ENCODE measurements around the gene ADARB1. TPM values are rescaled to one million over a fixed set of nuclear protein-coding genes. Genes with fewer than 3 reads are reported as not detected.

Gene ADARB1
- polyA plus RNA-seq, 4 donors = 1.1 to 8.3 (median 3.8) TPM

DNA sequence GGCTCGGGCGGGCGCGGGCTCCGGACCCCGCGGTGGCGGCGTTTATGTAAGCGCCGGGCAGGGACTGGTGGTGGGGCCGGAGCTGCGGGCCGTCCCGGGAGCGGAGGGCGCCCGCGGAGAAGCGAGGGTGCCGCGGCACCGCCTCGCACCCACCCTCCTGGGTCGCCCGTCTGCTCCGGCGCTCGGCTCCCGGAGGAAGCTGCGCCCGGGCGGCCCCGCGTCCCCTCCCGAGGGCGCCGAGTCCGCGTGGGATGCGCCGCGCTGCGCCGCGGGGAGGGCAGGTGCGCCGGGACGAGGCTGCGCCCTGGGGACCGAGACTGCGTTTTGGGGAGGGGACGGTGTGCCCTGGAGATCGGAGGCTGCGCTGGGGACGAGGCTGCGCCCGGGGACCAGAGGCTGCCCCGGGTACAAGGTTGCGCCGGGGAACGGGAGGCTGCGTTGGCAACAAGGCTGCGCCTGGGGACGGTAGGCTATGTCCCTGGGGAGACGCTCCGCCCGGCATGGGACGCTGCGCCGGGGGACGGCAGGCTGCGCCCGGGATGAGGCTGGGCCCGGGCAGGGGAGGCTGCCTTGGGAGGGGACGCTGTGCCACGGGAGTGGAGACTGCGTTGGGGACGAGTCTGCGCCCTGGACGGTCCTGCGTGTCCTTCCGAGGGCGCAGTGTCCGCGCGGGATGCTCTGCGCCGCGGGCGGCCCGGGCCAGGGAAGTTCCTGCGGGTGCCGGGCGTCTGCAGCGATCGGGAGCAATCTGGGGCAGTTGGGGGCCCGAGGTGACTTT, 627 bp downstream of the ADARB1 start:
- no peaks in the 10 kb centered on the region for H3K36me3 ChIP-seq (ENCODE audit: control insufficient read depth in 3 of 3, insufficient read depth in 2 of 3, low read depth in 1 of 3, low read length in 3 of 3)
- WGBS, 3 donors = 1% methylated on average over 71 to 98 of the region's 98 CpGs
- H3K4me3 ChIP-seq (ENCODE audit: low read depth in 1 of 3, low read length in 3 of 3) = peak overlapping the region; percentile 48 to 74 (median 66)
- no peaks in the 10 kb centered on the region for H3K9me3 ChIP-seq (ENCODE audit: control insufficient read depth in 2 of 2, insufficient read depth in 1 of 2, low read depth in 1 of 2, low read length in 1 of 2)
- peaks cover 0 to 8% (median 0%) of the 10 kb centered on the region in 3 donors for H3K27me3 ChIP-seq (ENCODE audit: control insufficient read depth in 3 of 3, insufficient read depth in 3 of 3, low read length in 3 of 3)
- peak overlapping the region in 1 of 3 donors; percentile 24 for H3K27ac ChIP-seq (ENCODE audit: low read depth in 1 of 3, low read length in 2 of 3)
- FAIRE-seq (no peak), DNase-seq (peak; percentile 14 to 65)
- peaks cover 0 to 2% (median 0%) of the 10 kb centered on the region in 3 donors for H3K4me1 ChIP-seq (ENCODE audit: control insufficient read depth in 3 of 3, insufficient read depth in 2 of 3, low read depth in 1 of 3, low read length in 2 of 3)

DNA sequence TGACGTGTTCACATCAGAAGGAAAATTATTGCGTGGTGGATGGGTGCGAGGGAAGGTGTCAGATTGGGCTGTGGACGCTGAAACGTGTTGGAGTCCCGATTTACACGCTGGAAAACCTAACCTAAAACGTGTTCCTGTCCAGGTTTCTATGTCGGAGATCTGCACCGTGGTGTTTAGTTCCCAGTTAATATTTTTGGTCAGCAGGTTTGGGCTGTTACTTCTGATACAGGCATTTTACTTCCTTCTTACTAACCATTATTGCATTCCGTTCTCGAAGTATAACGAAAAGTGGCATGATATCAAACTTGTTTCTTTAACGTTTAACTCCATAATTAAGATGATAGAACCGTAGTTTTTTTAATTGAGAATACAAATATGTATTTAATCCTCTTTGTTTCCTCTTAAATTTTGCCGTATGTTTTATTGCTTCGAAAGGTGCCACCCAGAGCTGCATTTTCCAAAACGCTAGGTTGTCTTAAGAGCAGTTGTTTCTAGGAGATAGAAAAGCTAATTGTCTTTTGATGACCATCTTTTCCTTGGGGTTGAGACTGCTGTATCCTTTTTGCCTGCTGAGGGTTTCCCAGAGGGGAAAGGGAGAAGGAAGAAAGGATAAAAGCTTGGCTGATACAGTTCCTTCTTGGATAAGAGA, 1.3 kb downstream of the ADARB1 start:
- WGBS, 3 donors = 23 to 41% (median 29%) methylated on average over 18 of the region's 18 CpGs
- H3K36me3 ChIP-seq (ENCODE audit: control insufficient read depth in 3 of 3, insufficient read depth in 2 of 3, low read depth in 1 of 3, low read length in 3 of 3) = no peaks in the 10 kb centered on the region
- peaks cover 0 to 2% (median 0%) of the 10 kb centered on the region in 3 donors for H3K4me1 ChIP-seq (ENCODE audit: control insufficient read depth in 3 of 3, insufficient read depth in 2 of 3, low read depth in 1 of 3, low read length in 2 of 3)
- DNase-seq (no peak), FAIRE-seq (no peak)
- peaks cover 0 to 8% (median 0%) of the 10 kb centered on the region in 3 donors for H3K27me3 ChIP-seq (ENCODE audit: control insufficient read depth in 3 of 3, insufficient read depth in 3 of 3, low read length in 3 of 3)
- peak overlapping the region; percentile 48 to 74 (median 66) for H3K4me3 ChIP-seq (ENCODE audit: low read depth in 1 of 3, low read length in 3 of 3)
- H3K27ac ChIP-seq (ENCODE audit: low read depth in 1 of 3, low read length in 2 of 3) = no peak overlapping the region
- no peaks in the 10 kb centered on the region for H3K9me3 ChIP-seq (ENCODE audit: control insufficient read depth in 2 of 2, insufficient read depth in 1 of 2, low read depth in 1 of 2, low read length in 1 of 2)

DNA sequence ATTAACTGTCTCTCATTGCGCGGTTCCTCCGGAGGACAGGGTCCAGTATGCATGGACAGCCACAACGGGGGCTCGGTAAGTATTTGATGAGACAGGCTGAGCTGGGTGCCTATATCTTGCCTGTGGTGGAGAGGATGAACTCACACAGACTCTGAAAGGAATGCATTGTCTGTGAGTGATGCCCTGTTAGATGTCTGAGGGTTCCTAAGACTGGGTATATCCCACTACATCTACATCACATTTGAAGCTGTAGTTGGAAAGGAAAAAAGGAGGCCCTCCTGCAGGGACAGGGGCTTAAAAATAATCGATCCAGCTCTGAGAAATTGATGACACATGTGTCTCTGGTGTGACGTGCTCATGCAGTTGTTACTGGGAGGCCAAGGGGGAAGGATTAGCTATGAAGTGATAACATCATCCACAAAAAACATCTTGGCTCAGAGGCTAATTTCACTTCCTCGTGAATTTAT, 1.9 kb downstream of the ADARB1 start:
- DNase-seq (no peak), FAIRE-seq (no peak)
- Histone ChIP-seq H3K27ac (ENCODE audit: low read depth in 1 of 3, low read length in 2 of 3) (no peak overlapping the region), H3K9me3 (ENCODE audit: control insufficient read depth in 2 of 2, insufficient read depth in 1 of 2, low read depth in 1 of 2, low read length in 1 of 2) (no peaks in the 10 kb centered on the region), H3K4me1 (ENCODE audit: control insufficient read depth in 3 of 3, insufficient read depth in 2 of 3, low read depth in 1 of 3, low read length in 2 of 3) (peaks cover 0 to 2% (median 0%) of the 10 kb centered on the region in 3 donors), H3K4me3 (ENCODE audit: low read depth in 1 of 3, low read length in 3 of 3) (no peak overlapping the region), H3K36me3 (ENCODE audit: control insufficient read depth in 3 of 3, insufficient read depth in 2 of 3, low read depth in 1 of 3, low read length in 3 of 3) (no peaks in the 10 kb centered on the region), H3K27me3 (ENCODE audit: control insufficient read depth in 3 of 3, insufficient read depth in 3 of 3, low read length in 3 of 3) (peaks cover 0 to 8% (median 0%) of the 10 kb centered on the region in 3 donors)
- WGBS, 3 donors = 63 to 73% (median 68%) methylated on average over 8 of the region's 8 CpGs

DNA sequence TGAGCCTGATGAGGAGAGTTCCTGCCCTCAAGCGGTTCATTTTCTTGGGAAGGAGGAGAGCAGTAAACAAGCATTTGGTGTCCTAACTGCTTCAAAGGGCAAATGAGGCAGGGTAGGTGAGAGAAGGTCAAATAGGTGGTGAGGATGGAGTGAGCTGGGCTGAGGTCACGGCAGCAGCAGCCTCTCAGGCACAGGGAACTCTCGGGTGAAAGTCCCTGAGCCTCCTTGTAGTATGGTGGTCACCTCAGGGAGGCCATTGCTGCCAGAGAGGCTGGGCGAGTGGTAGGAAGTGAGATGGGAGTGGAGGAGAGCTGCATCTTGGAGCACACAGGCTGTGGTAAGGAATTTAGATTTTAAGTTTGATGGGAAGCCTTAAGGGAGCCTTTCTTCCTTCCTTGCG, 4.0 kb downstream of the ADARB1 start:
- 68 to 87% (median 68%) methylated on average over 5 of the region's 5 CpGs for WGBS, 3 donors
- Histone ChIP-seq H3K4me3 (ENCODE audit: low read depth in 1 of 3, low read length in 3 of 3) (no peak overlapping the region), H3K4me1 (ENCODE audit: control insufficient read depth in 3 of 3, insufficient read depth in 2 of 3, low read depth in 1 of 3, low read length in 2 of 3) (peaks cover 0 to 2% (median 0%) of the 10 kb centered on the region in 3 donors), H3K36me3 (ENCODE audit: control insufficient read depth in 3 of 3, insufficient read depth in 2 of 3, low read depth in 1 of 3, low read length in 3 of 3) (peaks cover 0 to 3% (median 0%) of the 10 kb centered on the region in 3 donors), H3K9me3 (ENCODE audit: control insufficient read depth in 2 of 2, insufficient read depth in 1 of 2, low read depth in 1 of 2, low read length in 1 of 2) (no peaks in the 10 kb centered on the region), H3K27me3 (ENCODE audit: control insufficient read depth in 3 of 3, insufficient read depth in 3 of 3, low read length in 3 of 3) (peaks cover 0 to 8% (median 0%) of the 10 kb centered on the region in 3 donors), H3K27ac (ENCODE audit: low read depth in 1 of 3, low read length in 2 of 3) (peak overlapping the region in 1 of 3 donors; percentile 20)
- DNase-seq (no peak), FAIRE-seq (no peak)

DNA sequence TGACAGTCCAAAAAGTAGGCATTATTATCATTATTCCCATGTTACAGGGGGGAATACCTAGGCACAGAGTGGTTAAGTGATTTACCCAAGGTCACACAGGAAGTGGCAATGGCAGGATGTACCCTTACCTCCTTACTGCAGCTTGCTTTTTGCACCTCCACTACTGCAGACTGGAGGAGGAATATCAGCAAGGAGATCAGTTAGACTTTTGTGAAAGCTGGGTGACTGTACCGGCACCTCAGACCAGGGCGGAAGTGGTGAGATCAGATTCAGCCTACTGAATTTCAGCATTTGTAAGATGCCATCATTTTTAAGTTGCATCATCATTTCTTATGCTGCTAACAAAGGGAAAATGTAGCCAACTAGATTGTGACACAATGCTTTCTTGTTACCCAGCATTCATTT, 4.5 kb downstream of the ADARB1 start:
- peaks cover 0 to 8% (median 0%) of the 10 kb centered on the region in 3 donors for H3K27me3 ChIP-seq (ENCODE audit: control insufficient read depth in 3 of 3, insufficient read depth in 3 of 3, low read length in 3 of 3)

DNA sequence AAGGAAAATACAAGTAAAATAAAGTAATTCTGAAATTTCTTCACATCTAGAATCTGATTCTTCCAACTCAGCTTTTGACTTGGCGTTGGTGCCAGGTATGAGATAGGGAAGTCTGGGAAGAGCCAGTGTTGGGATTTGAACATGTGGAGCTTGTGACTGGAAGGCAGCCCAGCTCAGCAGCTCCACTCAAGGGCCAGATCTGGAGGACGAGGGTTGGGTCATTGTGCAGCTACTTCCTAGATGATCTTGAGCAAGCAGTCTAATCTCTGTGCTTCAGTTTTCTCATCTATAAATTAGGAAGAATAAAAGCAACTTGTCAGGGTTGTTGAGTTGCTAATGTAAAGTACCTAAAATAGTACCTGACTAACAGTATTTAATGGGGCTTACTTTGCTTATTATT, 5.0 kb downstream of the ADARB1 start:
- FAIRE-seq = no peak

More for the DNA sequence above, 4.5 kb downstream of the ADARB1 start:
- Histone ChIP-seq H3K9me3 (ENCODE audit: control insufficient read depth in 2 of 2, insufficient read depth in 1 of 2, low read depth in 1 of 2, low read length in 1 of 2) (no peaks in the 10 kb centered on the region), H3K4me1 (ENCODE audit: control insufficient read depth in 3 of 3, insufficient read depth in 2 of 3, low read depth in 1 of 3, low read length in 2 of 3) (peaks cover 0 to 2% (median 0%) of the 10 kb centered on the region in 3 donors), H3K36me3 (ENCODE audit: control insufficient read depth in 3 of 3, insufficient read depth in 2 of 3, low read depth in 1 of 3, low read length in 3 of 3) (peaks cover 0 to 3% (median 0%) of the 10 kb centered on the region in 3 donors), H3K27ac (ENCODE audit: low read depth in 1 of 3, low read length in 2 of 3) (no peak overlapping the region), H3K4me3 (ENCODE audit: low read depth in 1 of 3, low read length in 3 of 3) (no peak overlapping the region)
- peak in 1 of 2 donors; percentile 59 for DNase-seq
- no peak for FAIRE-seq
- WGBS, 3 donors = 76 to 93% (median 83%) methylated on average over 2 of the region's 2 CpGs

DNA sequence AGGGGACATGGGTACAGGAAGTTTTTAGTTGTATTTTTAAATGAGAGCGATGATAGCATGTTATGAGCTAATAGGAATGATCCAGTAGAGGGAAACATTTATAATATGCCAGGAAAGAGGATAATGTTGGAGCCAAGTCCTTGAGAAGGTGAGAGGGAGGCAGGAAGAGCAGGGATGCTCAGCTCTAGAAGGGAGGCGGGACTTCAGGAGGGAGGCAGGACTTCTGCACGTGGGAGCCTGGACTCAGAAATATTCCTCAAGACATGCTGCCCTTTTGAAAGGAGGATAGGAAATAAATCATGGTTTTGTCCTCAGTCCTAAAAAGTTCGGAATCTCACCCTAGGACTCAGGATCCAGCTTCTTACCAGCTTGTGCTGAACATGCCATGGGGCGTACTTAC, 5.9 kb downstream of the ADARB1 start:
- H3K9me3 ChIP-seq (ENCODE audit: control insufficient read depth in 2 of 2, insufficient read depth in 1 of 2, low read depth in 1 of 2, low read length in 1 of 2) = no peaks in the 10 kb centered on the region
- H3K4me3 ChIP-seq (ENCODE audit: low read depth in 1 of 3, low read length in 3 of 3) = no peak overlapping the region
- no peak for FAIRE-seq
- no peak for DNase-seq
- H3K27ac ChIP-seq (ENCODE audit: low read depth in 1 of 3, low read length in 2 of 3) = no peak overlapping the region
- peaks cover 0 to 3% (median 0%) of the 10 kb centered on the region in 3 donors for H3K36me3 ChIP-seq (ENCODE audit: control insufficient read depth in 3 of 3, insufficient read depth in 2 of 3, low read depth in 1 of 3, low read length in 3 of 3)
- peaks cover 0 to 8% (median 0%) of the 10 kb centered on the region in 3 donors for H3K27me3 ChIP-seq (ENCODE audit: control insufficient read depth in 3 of 3, insufficient read depth in 3 of 3, low read length in 3 of 3)
- WGBS, 3 donors = 81 to 85% (median 82%) methylated on average over 5 of the region's 5 CpGs
- H3K4me1 ChIP-seq (ENCODE audit: control insufficient read depth in 3 of 3, insufficient read depth in 2 of 3, low read depth in 1 of 3, low read length in 2 of 3) = peaks cover 0 to 2% (median 0%) of the 10 kb centered on the region in 3 donors

More for the DNA sequence above, 5.0 kb downstream of the ADARB1 start:
- 54 to 74% (median 54%) methylated on average over 2 of the region's 2 CpGs for WGBS, 3 donors
- H3K36me3 ChIP-seq (ENCODE audit: control insufficient read depth in 3 of 3, insufficient read depth in 2 of 3, low read depth in 1 of 3, low read length in 3 of 3) = peaks cover 0 to 3% (median 0%) of the 10 kb centered on the region in 3 donors
- H3K9me3 ChIP-seq (ENCODE audit: control insufficient read depth in 2 of 2, insufficient read depth in 1 of 2, low read depth in 1 of 2, low read length in 1 of 2) = no peaks in the 10 kb centered on the region
- H3K4me3 ChIP-seq (ENCODE audit: low read depth in 1 of 3, low read length in 3 of 3) = no peak overlapping the region
- H3K27ac ChIP-seq (ENCODE audit: low read depth in 1 of 3, low read length in 2 of 3) = peak overlapping the region in 1 of 3 donors; percentile 65
- H3K27me3 ChIP-seq (ENCODE audit: control insufficient read depth in 3 of 3, insufficient read depth in 3 of 3, low read length in 3 of 3) = peaks cover 0 to 8% (median 0%) of the 10 kb centered on the region in 3 donors
- peaks cover 0 to 2% (median 0%) of the 10 kb centered on the region in 3 donors for H3K4me1 ChIP-seq (ENCODE audit: control insufficient read depth in 3 of 3, insufficient read depth in 2 of 3, low read depth in 1 of 3, low read length in 2 of 3)
- DNase-seq = no peak

DNA sequence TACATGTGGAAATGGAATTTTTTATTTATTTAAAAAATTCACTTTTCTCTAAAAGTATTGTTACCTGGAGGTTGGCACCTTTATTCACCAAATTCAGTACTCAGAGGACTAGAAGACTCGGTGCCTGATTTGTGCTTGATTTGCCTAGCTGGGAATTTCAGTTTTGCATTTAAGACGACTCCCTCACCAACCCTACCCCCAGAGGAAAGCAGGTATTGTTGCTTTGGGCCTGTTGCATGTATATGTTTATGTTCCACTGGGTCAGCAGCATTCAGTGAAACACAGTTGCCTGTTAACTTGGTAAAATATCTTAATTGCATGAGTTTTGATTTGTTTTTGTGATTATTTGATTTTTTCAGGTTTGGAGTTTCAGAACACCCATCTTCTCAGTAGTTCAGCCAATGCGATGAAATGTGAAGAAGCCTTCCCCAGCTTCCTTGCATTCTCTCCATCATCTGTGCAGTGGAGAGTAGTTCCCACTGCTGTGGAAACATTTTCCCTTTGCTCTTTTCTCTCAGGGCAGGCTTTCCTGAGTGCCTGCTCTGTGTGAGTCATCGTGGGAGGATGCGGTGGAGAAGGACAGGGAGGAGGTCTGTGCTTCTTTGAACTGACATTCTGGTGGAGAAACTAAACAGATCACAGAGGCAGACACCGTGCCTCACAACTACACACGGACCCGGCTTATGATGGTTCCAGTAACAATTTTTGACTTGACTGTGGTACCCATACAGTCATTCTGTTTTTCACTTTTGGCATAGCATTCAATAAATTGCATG, 6.4 kb downstream of the ADARB1 start:
- Histone ChIP-seq H3K27ac (ENCODE audit: low read depth in 1 of 3, low read length in 2 of 3) (no peak overlapping the region), H3K36me3 (ENCODE audit: control insufficient read depth in 3 of 3, insufficient read depth in 2 of 3, low read depth in 1 of 3, low read length in 3 of 3) (peaks cover 0 to 3% (median 0%) of the 10 kb centered on the region in 3 donors), H3K4me1 (ENCODE audit: control insufficient read depth in 3 of 3, insufficient read depth in 2 of 3, low read depth in 1 of 3, low read length in 2 of 3) (no peaks in the 10 kb centered on the region), H3K9me3 (ENCODE audit: control insufficient read depth in 2 of 2, insufficient read depth in 1 of 2, low read depth in 1 of 2, low read length in 1 of 2) (no peaks in the 10 kb centered on the region), H3K4me3 (ENCODE audit: low read depth in 1 of 3, low read length in 3 of 3) (no peak overlapping the region), H3K27me3 (ENCODE audit: control insufficient read depth in 3 of 3, insufficient read depth in 3 of 3, low read length in 3 of 3) (peaks cover 0 to 3% (median 0%) of the 10 kb centered on the region in 3 donors)
- WGBS, 3 donors = 71 to 80% (median 74%) methylated on average over 8 of the region's 8 CpGs
- FAIRE-seq (no peak), DNase-seq (no peak)
